Measurements from ENCODE around the gene NEU4. TPM values are rescaled to one million over a fixed set of nuclear protein-coding genes. Genes with fewer than 3 reads are reported as not detected.

NEU4 gene
- total RNA-seq, 2 experiments from 2014 or later, result 0.84 TPM; not detected in 1

DNA sequence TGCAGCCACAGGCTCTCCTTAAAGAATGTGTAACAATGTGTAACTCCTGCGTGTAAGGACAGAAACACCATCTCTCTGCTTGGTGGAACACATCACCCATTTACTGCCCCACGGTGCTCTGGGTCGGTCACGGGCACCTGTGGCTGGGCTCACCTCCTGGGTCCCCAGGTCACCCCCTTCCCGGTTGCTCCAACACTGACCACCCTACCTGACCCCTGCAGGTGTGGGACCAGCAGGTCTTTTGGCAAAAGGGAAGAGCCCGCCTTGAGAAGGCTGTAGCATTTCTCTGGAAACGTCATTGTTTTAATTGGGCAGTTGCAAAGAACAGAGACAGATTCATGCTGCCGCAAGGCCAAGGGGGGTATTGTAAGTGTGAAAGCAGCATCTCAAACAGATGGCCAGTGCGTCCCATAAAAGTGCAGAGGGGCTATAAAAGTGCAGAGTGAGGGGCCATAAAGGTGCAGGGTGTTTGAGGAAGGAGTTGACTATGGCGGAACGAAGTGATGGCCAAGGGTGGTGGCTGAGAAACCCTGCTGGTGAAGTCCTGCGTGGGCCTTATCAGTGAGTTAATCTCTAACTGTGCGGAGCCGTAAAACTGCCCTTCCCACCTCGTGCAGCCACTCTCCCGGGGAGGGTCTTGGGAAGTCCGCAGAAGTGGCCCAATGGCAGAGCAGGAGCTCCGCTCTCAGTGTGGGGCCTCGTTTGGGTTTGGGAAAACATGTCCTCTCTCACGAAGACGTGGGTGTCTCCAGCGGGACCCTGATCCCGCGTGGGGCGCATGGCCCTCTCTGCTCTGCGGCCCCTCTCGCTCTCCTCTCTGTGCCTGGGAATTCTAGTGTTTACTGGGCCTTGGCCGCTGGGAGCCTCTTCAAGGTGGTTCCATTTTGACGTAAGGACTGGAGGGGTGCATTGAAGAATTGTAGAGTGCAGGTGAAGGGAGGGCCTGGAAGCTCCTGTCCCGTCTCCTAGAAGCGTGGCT lies 13.7 kb upstream of the NEU4 start:
- no TSS peak for BruUV-seq (replicated peaks)
- ChIA-PET CTCF (ENCODE audit: unreplicated experiment) (no interaction called here), POLR2A (interaction anchor here (0.6 kb wide), 1 partner anchor 41 kb away, joined by 3 read pairs; no protein-coding TSS in a partner anchor)
- H3K4me1 ChIP-seq (ENCODE audit: insufficient read depth, low read length, poor library complexity, severe bottlenecking), result no peaks in the 10 kb centered on the region
- H3K9me3 ChIP-seq (ENCODE audit: low read length), result peaks cover 9% of the 10 kb centered on the region; the same call in 1 of the 2 replicates
- H3K4me2 ChIP-seq (ENCODE audit: low read length), result no peak overlapping the region
- no peak for DNase-seq (ENCODE audit: low spot score)
- intact Hi-C loops (cut with micrococcal nuclease; ENCODE audit: unreplicated experiment), result no loop called here
- TF ChIP-seq, protein P1, sequence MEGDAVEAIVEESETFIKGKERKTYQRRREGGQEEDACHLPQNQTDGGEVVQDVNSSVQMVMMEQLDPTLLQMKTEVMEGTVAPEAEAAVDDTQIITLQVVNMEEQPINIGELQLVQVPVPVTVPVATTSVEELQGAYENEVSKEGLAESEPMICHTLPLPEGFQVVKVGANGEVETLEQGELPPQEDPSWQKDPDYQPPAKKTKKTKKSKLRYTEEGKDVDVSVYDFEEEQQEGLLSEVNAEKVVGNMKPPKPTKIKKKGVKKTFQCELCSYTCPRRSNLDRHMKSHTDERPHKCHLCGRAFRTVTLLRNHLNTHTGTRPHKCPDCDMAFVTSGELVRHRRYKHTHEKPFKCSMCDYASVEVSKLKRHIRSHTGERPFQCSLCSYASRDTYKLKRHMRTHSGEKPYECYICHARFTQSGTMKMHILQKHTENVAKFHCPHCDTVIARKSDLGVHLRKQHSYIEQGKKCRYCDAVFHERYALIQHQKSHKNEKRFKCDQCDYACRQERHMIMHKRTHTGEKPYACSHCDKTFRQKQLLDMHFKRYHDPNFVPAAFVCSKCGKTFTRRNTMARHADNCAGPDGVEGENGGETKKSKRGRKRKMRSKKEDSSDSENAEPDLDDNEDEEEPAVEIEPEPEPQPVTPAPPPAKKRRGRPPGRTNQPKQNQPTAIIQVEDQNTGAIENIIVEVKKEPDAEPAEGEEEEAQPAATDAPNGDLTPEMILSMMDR (conservative IDR thresholded peaks at IDR 0.05; ENCODE audit: low read length), result no peak
- TF ChIP-seq EZH2phosphoT487 (IDR thresholded peaks at IDR 0.05; ENCODE audit: borderline replicate concordance, low read depth, low read length), result no peak
- H3K79me2 ChIP-seq (ENCODE audit: insufficient read depth, low read depth, low read length), result no peaks in the 10 kb centered on the region
- no peak overlapping the region for H3K27ac ChIP-seq (ENCODE audit: low read depth, low read length, poor library complexity, severe bottlenecking)
- H3K4me3 ChIP-seq (ENCODE audit: low read depth, low read length, poor library complexity, severe bottlenecking), result no peak overlapping the region
- no peaks in the 10 kb centered on the region for H3K36me3 ChIP-seq (ENCODE audit: insufficient read depth, low read length)
- H4K20me1 ChIP-seq (ENCODE audit: insufficient read depth, low read length), result no peaks in the 10 kb centered on the region
- H2AFZ ChIP-seq (ENCODE audit: low read length), result no peak overlapping the region
- H3K9me2 ChIP-seq (ENCODE audit: insufficient read depth, low read length), result no peaks in the 10 kb centered on the region

DNA sequence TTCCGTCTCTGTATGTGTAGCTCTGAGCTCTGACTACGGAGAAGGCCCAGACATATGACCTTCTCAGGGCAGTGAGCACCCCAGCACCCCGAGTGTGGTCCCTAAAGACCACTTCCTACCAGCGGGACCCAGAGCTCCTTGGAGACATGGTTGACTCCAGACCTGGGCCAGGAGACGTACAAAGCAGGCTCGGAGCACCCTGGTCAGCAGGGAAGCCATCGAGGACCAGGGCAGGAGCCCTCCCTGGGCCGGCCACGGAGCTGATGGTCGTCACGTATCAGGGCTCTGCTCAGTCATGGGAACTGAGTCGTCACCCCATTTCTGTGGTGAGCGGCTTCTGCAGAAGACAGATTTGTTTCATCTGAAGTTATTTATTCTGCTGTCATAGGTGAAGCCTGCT lies 12.8 kb upstream of the NEU4 start:
- intact Hi-C loops (cut with micrococcal nuclease; ENCODE audit: unreplicated experiment), result no loop called here
- no peaks in the 10 kb centered on the region for H3K36me3 ChIP-seq (ENCODE audit: insufficient read depth, low read length)
- H3K4me1 ChIP-seq (ENCODE audit: insufficient read depth, low read length, poor library complexity, severe bottlenecking), result no peaks in the 10 kb centered on the region
- ChIA-PET POLR2A (no interaction called here), CTCF (ENCODE audit: unreplicated experiment) (no interaction called here)
- H3K9me3 ChIP-seq (ENCODE audit: low read length), result 0 out of 2 replicates have a peak, but pooled peaks cover under 1% of the 10 kb centered on the region
- H3K79me2 ChIP-seq (ENCODE audit: insufficient read depth, low read depth, low read length), result no peaks in the 10 kb centered on the region
- DNase-seq (ENCODE audit: low spot score), result no peak
- H4K20me1 ChIP-seq (ENCODE audit: insufficient read depth, low read length), result no peaks in the 10 kb centered on the region
- H3K4me3 ChIP-seq (ENCODE audit: low read depth, low read length, poor library complexity, severe bottlenecking), result no peak overlapping the region
- no peak overlapping the region for H2AFZ ChIP-seq (ENCODE audit: low read length)
- TF ChIP-seq, protein P1 (conservative IDR thresholded peaks at IDR 0.05; ENCODE audit: low read length), result no peak
- no peak for TF ChIP-seq EZH2phosphoT487 (IDR thresholded peaks at IDR 0.05; ENCODE audit: borderline replicate concordance, low read depth, low read length)
- H3K9me2 ChIP-seq (ENCODE audit: insufficient read depth, low read length), result no peaks in the 10 kb centered on the region
- H3K27ac ChIP-seq (ENCODE audit: low read depth, low read length, poor library complexity, severe bottlenecking), result no peak overlapping the region
- H3K4me2 ChIP-seq (ENCODE audit: low read length), result no peak overlapping the region
- BruUV-seq (replicated peaks), result no TSS peak

DNA sequence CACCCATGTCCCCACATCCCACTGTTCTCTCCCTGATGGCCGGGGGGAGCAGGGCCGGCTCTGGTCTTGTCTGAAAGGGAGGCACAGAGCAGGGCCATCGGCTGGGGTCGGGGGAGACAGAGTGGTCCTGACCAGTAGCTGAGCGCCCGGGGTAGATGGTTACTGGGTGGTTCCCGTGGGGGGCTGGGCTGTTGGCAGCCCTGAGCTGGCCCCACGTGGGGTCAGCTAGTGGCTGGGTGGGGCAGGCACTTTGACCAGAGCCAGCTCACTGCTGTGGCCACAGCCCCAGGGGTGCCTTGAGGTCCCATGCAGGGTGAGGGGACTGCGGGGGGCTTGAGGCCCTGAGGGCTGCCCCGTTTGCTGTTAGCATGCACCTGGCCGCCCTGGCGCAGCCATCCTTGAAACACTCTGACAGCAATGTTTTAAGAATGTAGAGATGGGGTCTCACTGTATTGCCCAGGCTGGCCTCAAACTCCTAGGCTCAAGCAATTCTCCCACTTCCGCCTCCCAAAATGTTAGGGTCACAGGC lies 12.3 kb upstream of the NEU4 start:
- TF ChIP-seq, protein P1 (conservative IDR thresholded peaks at IDR 0.05; ENCODE audit: low read length), result no peak
- no peak for TF ChIP-seq EZH2phosphoT487 (IDR thresholded peaks at IDR 0.05; ENCODE audit: borderline replicate concordance, low read depth, low read length)
- Histone ChIP-seq H2AFZ (ENCODE audit: low read length) (no peak overlapping the region), H3K4me1 (ENCODE audit: insufficient read depth, low read length, poor library complexity, severe bottlenecking) (no peaks in the 10 kb centered on the region), H3K9me2 (ENCODE audit: insufficient read depth, low read length) (no peaks in the 10 kb centered on the region), H3K27ac (ENCODE audit: low read depth, low read length, poor library complexity, severe bottlenecking) (no peak overlapping the region), H3K4me2 (ENCODE audit: low read length) (no peak overlapping the region), H4K20me1 (ENCODE audit: insufficient read depth, low read length) (no peaks in the 10 kb centered on the region), H3K4me3 (ENCODE audit: low read depth, low read length, poor library complexity, severe bottlenecking) (no peak overlapping the region), H3K36me3 (ENCODE audit: insufficient read depth, low read length) (no peaks in the 10 kb centered on the region), H3K9me3 (ENCODE audit: low read length) (no peaks in the 10 kb centered on the region), H3K79me2 (ENCODE audit: insufficient read depth, low read depth, low read length) (no peaks in the 10 kb centered on the region)
- DNase-seq (ENCODE audit: low spot score), result no peak
- CTCF ChIA-PET (ENCODE audit: unreplicated experiment), result no interaction called here
- intact Hi-C loops (cut with micrococcal nuclease; ENCODE audit: unreplicated experiment), result no loop called here
- POLR2A ChIA-PET, result no interaction called here
- no TSS peak for BruUV-seq (replicated peaks)

Data from OCI-LY7 (cell line).